Endometrial microvascular endothelial cells (primary cell): ENCODE results near the gene ANKRD33B. TPM values are rescaled to one million over a fixed set of nuclear protein-coding genes. Genes with fewer than 3 reads are reported as not detected.
"Not testable (repeated sequence)": the region's sequence is repeated elsewhere in the genome, so short reads cannot be mapped to it uniquely, and the experiment has no call there.

Experiments
- in situ Hi-C: cut with HindIII; loops from 2 replicates; pipeline ENCODE4 v1.10.0; 2017; ENCODE audit warnings: low sequenced_read_pairs, low pct_unique_long_range_greater_than_20kb; ENCODE audit errors: inconsistent ontology term
- total RNA-seq: library from RNA; depleted of rRNA; stranded (reverse); fragments of >200 nt; gene quantifications from one replicate; pipeline ENCODE4 v1.2.3, GENCODE V29; 2015; ENCODE audit errors: inconsistent ontology term

The ANKRD33B gene
- total RNA-seq, 1 donor from 2014 or later = 4.7 TPM

GRCh38 chr5:10660720-10661387 is 97.0 kb downstream of the ANKRD33B start:
- in situ Hi-C loops = no loop called here

- in situ Hi-C loops = no loop called here
These were observed 97.5 kb downstream of the ANKRD33B start for GRCh38 chr5:10661401-10661800.

- in situ Hi-C loops = no loop called here
These were observed 98.2 kb downstream of the ANKRD33B start for GRCh38 chr5:10662083-10662482.

- in situ Hi-C loops = no loop called here
These were observed 99.0 kb downstream of the ANKRD33B start for GRCh38 chr5:10662661-10663488.

GRCh38 chr5:10663489-10664179 is 99.8 kb downstream of the ANKRD33B start:
- in situ Hi-C loops = no loop called here

GRCh38 chr5:10664180-10664769 is 100.4 kb downstream of the ANKRD33B start:
- in situ Hi-C loops = not testable (repeated sequence)

- in situ Hi-C loops = no loop called here
These were observed 101.9 kb downstream of the ANKRD33B start for GRCh38 chr5:10665799-10666198.

- in situ Hi-C loops = no loop called here
These were observed 102.8 kb downstream of the ANKRD33B start for GRCh38 chr5:10666531-10667299.

GRCh38 chr5:10667431-10668057 is 103.7 kb downstream of the ANKRD33B start:
- in situ Hi-C loops = no loop called here

GRCh38 chr5:10668697-10669096 is 104.8 kb downstream of the ANKRD33B start:
- in situ Hi-C loops = no loop called here

GRCh38 chr5:10669983-10670382 is 106.1 kb downstream of the ANKRD33B start:
- in situ Hi-C loops = no loop called here

GRCh38 chr5:10671041-10672008 is 107.5 kb downstream of the ANKRD33B start:
- in situ Hi-C loops = no loop called here

- in situ Hi-C loops = no loop called here
These were observed 108.5 kb downstream of the ANKRD33B start for GRCh38 chr5:10672146-10673016.

- in situ Hi-C loops = no loop called here
These were observed 109.1 kb downstream of the ANKRD33B start for GRCh38 chr5:10673017-10673389.

GRCh38 chr5:10673407-10673806 is 109.5 kb downstream of the ANKRD33B start:
- in situ Hi-C loops = no loop called here

GRCh38 chr5:10674096-10674495 is 110.2 kb downstream of the ANKRD33B start:
- in situ Hi-C loops = no loop called here
